HT-29 (cell line): ENCODE data around the gene IFT57. TPM values are rescaled to one million over a fixed set of nuclear protein-coding genes. Genes with fewer than 3 reads are reported as not detected.

Experiments used
- DNase-seq: peaks from one replicate; pipeline ENCODE4 v3.0.0-alpha.2; 2015; ENCODE audit warnings: low spot score
- total RNA-seq: library from RNA; depleted of rRNA; stranded (reverse); fragments of >200 nt; shearing (Covaris generic); gene quantifications from 2 replicates; pipeline ENCODE4 v1.2.3, GENCODE V29; 2014

Gene IFT57
- total RNA-seq, 1 experiment from 2014 or later = 36.6 TPM

GRCh38 chr3:108219336-108219735 is 2.9 kb downstream of the IFT57 start:
- DNase-seq = no peak

- DNase-seq = no peak
Measured at GRCh38 chr3:108218811-108219210, 3.4 kb downstream of the IFT57 start.

GRCh38 chr3:108215871-108216270 is 6.4 kb downstream of the IFT57 start:
- DNase-seq = no peak

- DNase-seq = no peak
Measured at GRCh38 chr3:108209579-108209978, 12.6 kb downstream of the IFT57 start.

GRCh38 chr3:108208831-108209230 is 13.4 kb downstream of the IFT57 start:
- DNase-seq = no peak

- DNase-seq = peak; percentile 22
Measured at GRCh38 chr3:108202834-108203233, 19.4 kb downstream of the IFT57 start.

- DNase-seq = no peak
Measured at GRCh38 chr3:108202080-108202479, 20.1 kb downstream of the IFT57 start.

- no peak for DNase-seq
Measured at GRCh38 chr3:108201258-108201657, 21.0 kb downstream of the IFT57 start.

GRCh38 chr3:108200578-108200977 is 21.6 kb downstream of the IFT57 start:
- DNase-seq = no peak

- DNase-seq = no peak
Measured at GRCh38 chr3:108200024-108200423, 22.2 kb downstream of the IFT57 start.

- no peak for DNase-seq
Measured at GRCh38 chr3:108191394-108191793, 30.8 kb downstream of the IFT57 start.

- no peak for DNase-seq
Measured at GRCh38 chr3:108190346-108190745, 31.9 kb downstream of the IFT57 start.

- DNase-seq = no peak
Measured at GRCh38 chr3:108189440-108189839, 32.8 kb downstream of the IFT57 start.

GRCh38 chr3:108185536-108185935 is 36.7 kb downstream of the IFT57 start:
- no peak for DNase-seq

- no peak for DNase-seq
Measured at GRCh38 chr3:108184824-108185223, 37.4 kb downstream of the IFT57 start.

GRCh38 chr3:108183971-108184370 is 38.3 kb downstream of the IFT57 start:
- no peak for DNase-seq

GRCh38 chr3:108183181-108183580 is 39.0 kb downstream of the IFT57 start:
- no peak for DNase-seq

- DNase-seq = no peak
Measured at GRCh38 chr3:108182339-108182738, 39.9 kb downstream of the IFT57 start.

GRCh38 chr3:108181172-108181571 is 41.1 kb downstream of the IFT57 start:
- no peak for DNase-seq

- DNase-seq = no peak
Measured at GRCh38 chr3:108180194-108180593, 42.0 kb downstream of the IFT57 start.

GRCh38 chr3:108178676-108179075 is 43.5 kb downstream of the IFT57 start:
- no peak for DNase-seq

GRCh38 chr3:108177536-108177935 is 44.7 kb downstream of the IFT57 start:
- no peak for DNase-seq

- DNase-seq = no peak
Measured at GRCh38 chr3:108175352-108175751, 46.9 kb downstream of the IFT57 start.

- no peak for DNase-seq
Measured at GRCh38 chr3:108171106-108171505, 51.1 kb downstream of the IFT57 start.

GRCh38 chr3:108164391-108164790 is 57.8 kb downstream of the IFT57 start:
- DNase-seq = no peak
